Lung microvascular endothelial cell (primary cell): Measurements from ENCODE around the gene PTCD2. TPM values are rescaled to one million over a fixed set of nuclear protein-coding genes. Genes with fewer than 3 reads are reported as not detected.

Experiments used
- DNase-seq, 2 donors: peaks; one replicate each; pipeline versions ENCODE4 v3.0.0 to v3.0.0-alpha.2; 2010; ENCODE audit warnings: low read depth in 2 of 2
- total RNA-seq: library from RNA; depleted of rRNA; stranded (reverse); fragments of >200 nt; gene quantifications from 2 replicates; pipeline ENCODE4 v1.2.1, GENCODE V29; 2014

PTCD2 gene
- total RNA-seq, 1 donor from 2014 or later, result 2.2 TPM

GRCh38 chr5:72415616-72416325 is 95.6 kb downstream of the PTCD2 start:
- DNase-seq, result no peak

- no peak for DNase-seq
Measured at GRCh38 chr5:72417333-72418062, 97.3 kb downstream of the PTCD2 start.

Other genes starting within 250 kb of the PTCD2 start
- 41.1 and 41.4 TPM in 2 replicates for gene MAP1B, start 212.9 kb upstream of the PTCD2 start, total RNA-seq
- gene MRPS27, start 133 bp upstream of the PTCD2 start, total RNA-seq, result 45.4 and 60.4 TPM in 2 replicates
- gene ZNF366, start 187.0 kb downstream of the PTCD2 start, total RNA-seq, result 0.40 and 1.3 TPM in 2 replicates